Endothelial cell (in vitro differentiated cells): ENCODE data around the gene RASAL2. TPM values are rescaled to one million over a fixed set of nuclear protein-coding genes. Genes with fewer than 3 reads are reported as not detected.

Source experiments
- DNase-seq: peaks from one replicate; pipeline ENCODE4 v3.0.0; 2021; ENCODE audit warnings: low spot score
- H3K27ac Mint-ChIP-seq: one replicate; pipeline ENCODE4 v1.8.0; 2021; ENCODE audit warnings: mixed read lengths, inconsistent platforms; ENCODE audit not compliant: unreplicated experiment
- H3K27me3 Mint-ChIP-seq: one replicate; pipeline ENCODE4 v1.8.0; 2021; ENCODE audit warnings: mild to moderate bottlenecking, moderate library complexity, mixed read lengths, inconsistent platforms; ENCODE audit not compliant: unreplicated experiment
- H3K36me3 Mint-ChIP-seq: one replicate; pipeline ENCODE4 v1.8.0; 2021; ENCODE audit warnings: mild to moderate bottlenecking, low read depth, mixed read lengths, inconsistent platforms; ENCODE audit not compliant: unreplicated experiment
- H3K4me1 Mint-ChIP-seq: one replicate; pipeline ENCODE4 v1.8.0; 2021; ENCODE audit warnings: mild to moderate bottlenecking, mixed read lengths, inconsistent platforms; ENCODE audit not compliant: unreplicated experiment
- H3K4me3 Mint-ChIP-seq: one replicate; pipeline ENCODE4 v1.8.0; 2021; ENCODE audit warnings: mild to moderate bottlenecking, mixed read lengths, inconsistent platforms; ENCODE audit not compliant: unreplicated experiment
- H3K9me3 Mint-ChIP-seq: one replicate; pipeline ENCODE4 v1.8.0; 2021; ENCODE audit warnings: mixed read lengths, inconsistent platforms; ENCODE audit not compliant: unreplicated experiment
- CTCF ChIP-seq: fragments of 200-600 bp; sonication (generic); IDR thresholded peaks from one replicate; pipeline ENCODE4 v1.5.0; 2021; ENCODE audit warnings: antibody characterized with exemption; ENCODE audit not compliant: unreplicated experiment
- total RNA-seq: library from RNA; stranded (reverse); fragmentation: NEBNext Ultra II Directional; extraction: Animal tissue kit (Norgen Biotek cat#: 25700); gene quantifications from one replicate; pipeline ENCODE4 v1.2.1, GENCODE V29; 2021; ENCODE audit not compliant: unreplicated experiment

The RASAL2 gene
- total RNA-seq, 1 donor from 2014 or later, result 82.1 TPM

GRCh38 chr1:178071811-178072210, 22.1 kb upstream of the RASAL2 start:
- no peaks in the 10 kb centered on the region for H3K4me1 Mint-ChIP-seq
- H3K36me3 Mint-ChIP-seq, result no peaks in the 10 kb centered on the region
- no peak overlapping the region for H3K27ac Mint-ChIP-seq
- H3K9me3 Mint-ChIP-seq, result no peaks in the 10 kb centered on the region
- DNase-seq, result no peak
- no peak overlapping the region for H3K4me3 Mint-ChIP-seq
- no peak for TF ChIP-seq CTCF
- no peaks in the 10 kb centered on the region for H3K27me3 Mint-ChIP-seq

DNA sequence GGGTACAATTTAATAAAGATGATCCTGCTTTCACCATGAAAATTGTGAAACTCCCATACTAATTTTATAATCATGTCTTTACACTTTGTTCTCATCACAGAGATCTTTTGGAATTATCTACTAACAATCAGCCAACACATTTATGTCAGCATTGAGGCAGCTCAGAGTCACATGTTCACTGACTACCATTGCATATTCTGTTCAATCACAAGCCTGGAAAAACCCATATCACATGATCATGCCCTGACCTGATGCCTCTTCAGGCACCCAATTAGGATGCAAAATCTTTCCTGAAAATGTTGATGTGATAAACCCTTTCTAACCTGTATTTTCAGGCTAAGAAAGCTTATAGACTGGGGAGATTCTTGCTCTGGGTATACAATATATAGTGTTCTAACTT, 21.6 kb upstream of the RASAL2 start:
- no peak overlapping the region for H3K4me3 Mint-ChIP-seq
- no peaks in the 10 kb centered on the region for H3K9me3 Mint-ChIP-seq
- H3K36me3 Mint-ChIP-seq, result no peaks in the 10 kb centered on the region
- H3K27ac Mint-ChIP-seq, result no peak overlapping the region
- H3K4me1 Mint-ChIP-seq, result no peaks in the 10 kb centered on the region
- DNase-seq, result no peak
- TF ChIP-seq CTCF, result no peak
- no peaks in the 10 kb centered on the region for H3K27me3 Mint-ChIP-seq

DNA sequence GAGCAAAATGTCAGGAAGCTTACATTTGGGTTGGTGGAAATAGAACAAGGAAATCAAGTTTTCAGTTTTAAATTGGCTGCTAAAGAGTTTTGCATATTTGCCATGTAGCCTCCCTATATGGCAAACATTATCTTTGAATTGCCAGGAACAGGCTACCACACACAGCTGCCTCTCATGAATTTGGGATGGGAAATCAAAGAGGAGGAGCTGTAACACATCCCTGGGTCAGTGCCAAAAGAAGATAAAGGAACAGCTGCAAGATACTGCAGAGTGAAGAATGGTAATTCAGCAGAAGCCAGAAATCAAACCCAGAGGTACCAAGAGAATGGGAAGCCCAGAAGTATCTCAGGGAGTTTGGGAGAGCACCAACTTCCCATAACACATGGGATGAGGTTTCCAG, 18.6 kb upstream of the RASAL2 start:
- no peak for TF ChIP-seq CTCF
- H3K27ac Mint-ChIP-seq, result no peak overlapping the region
- DNase-seq, result no peak
- H3K4me3 Mint-ChIP-seq, result no peak overlapping the region
- H3K9me3 Mint-ChIP-seq, result no peaks in the 10 kb centered on the region
- no peaks in the 10 kb centered on the region for H3K4me1 Mint-ChIP-seq
- no peaks in the 10 kb centered on the region for H3K36me3 Mint-ChIP-seq
- no peaks in the 10 kb centered on the region for H3K27me3 Mint-ChIP-seq

DNA sequence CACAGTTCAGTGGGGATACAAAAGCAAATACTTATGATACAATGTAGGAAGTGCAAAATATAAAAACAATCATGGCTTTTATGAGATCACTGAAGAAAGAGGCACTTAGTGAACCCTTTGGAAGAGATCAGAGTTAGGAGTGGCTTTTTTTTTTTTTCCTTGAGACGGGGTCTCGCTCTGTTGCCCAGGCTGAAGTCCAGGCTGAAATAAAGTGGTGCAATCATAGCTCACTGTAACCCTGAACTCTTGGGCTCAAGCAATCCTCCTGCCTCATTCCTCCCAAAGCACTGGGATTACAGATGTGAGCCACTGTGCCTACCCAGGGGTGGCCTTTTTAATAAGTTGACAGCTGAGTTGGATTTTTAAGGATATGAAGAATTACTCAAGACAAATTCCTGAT, 17.3 kb upstream of the RASAL2 start:
- H3K4me3 Mint-ChIP-seq, result no peak overlapping the region
- no peaks in the 10 kb centered on the region for H3K9me3 Mint-ChIP-seq
- no peaks in the 10 kb centered on the region for H3K27me3 Mint-ChIP-seq
- no peak overlapping the region for H3K27ac Mint-ChIP-seq
- no peak for DNase-seq
- TF ChIP-seq CTCF, result no peak
- no peaks in the 10 kb centered on the region for H3K36me3 Mint-ChIP-seq
- no peaks in the 10 kb centered on the region for H3K4me1 Mint-ChIP-seq

DNA sequence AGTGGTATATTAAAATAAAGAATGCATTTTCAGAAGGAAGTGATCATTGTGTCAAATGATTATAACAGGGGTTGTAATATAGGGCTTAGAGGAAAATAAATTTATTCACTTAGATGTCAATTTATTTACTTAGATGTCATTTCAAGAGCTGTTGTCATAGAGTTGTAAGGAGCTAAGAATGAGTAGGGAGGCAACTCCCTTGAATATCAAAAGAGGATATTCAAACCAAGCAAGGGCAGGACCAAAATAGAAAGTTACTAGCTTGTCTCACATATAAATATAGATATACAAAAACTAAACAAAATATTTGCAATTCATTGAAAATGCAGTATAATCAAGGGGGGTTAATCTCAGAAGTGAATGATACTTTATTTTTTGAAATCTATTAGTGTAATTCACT, 16.0 kb upstream of the RASAL2 start:
- Mint-ChIP-seq H3K36me3 (no peaks in the 10 kb centered on the region), H3K4me3 (no peak overlapping the region), H3K4me1 (no peaks in the 10 kb centered on the region), H3K27me3 (peaks cover 3% of the 10 kb centered on the region), H3K9me3 (no peaks in the 10 kb centered on the region), H3K27ac (no peak overlapping the region)
- DNase-seq, result no peak
- no peak for TF ChIP-seq CTCF
